Astrocyte of the cerebellum (primary cell): ENCODE results near the gene CCND2.

Experiments used
- DNase-seq: peaks from one replicate; pipeline ENCODE4 v3.0.0-alpha.2; 2011; ENCODE audit warnings: low read depth
- H3K4me3 ChIP-seq: 2 replicates; pipeline ENCODE4 v1.5.1; 2011; ENCODE audit warnings: mild to moderate bottlenecking, low read depth, low read length, moderate library complexity
- in situ Hi-C: cut with HindIII; loops from 2 replicates; pipeline ENCODE4 v1.10.0; 2017; ENCODE audit warnings: low sequenced_read_pairs
- TF ChIP-seq, protein P1 (sequence below): IDR thresholded peaks from 2 replicates; pipeline ENCODE4 v1.5.1; 2012; ENCODE audit warnings: low read length, low read depth, moderate library complexity, mild to moderate bottlenecking; ENCODE audit errors: missing control alignments

CCND2 gene

GRCh38 chr12:4276524-4277204 lies 3.1 kb downstream of the CCND2 start:
- H3K4me3 ChIP-seq: no peak overlapping the region

DNA sequence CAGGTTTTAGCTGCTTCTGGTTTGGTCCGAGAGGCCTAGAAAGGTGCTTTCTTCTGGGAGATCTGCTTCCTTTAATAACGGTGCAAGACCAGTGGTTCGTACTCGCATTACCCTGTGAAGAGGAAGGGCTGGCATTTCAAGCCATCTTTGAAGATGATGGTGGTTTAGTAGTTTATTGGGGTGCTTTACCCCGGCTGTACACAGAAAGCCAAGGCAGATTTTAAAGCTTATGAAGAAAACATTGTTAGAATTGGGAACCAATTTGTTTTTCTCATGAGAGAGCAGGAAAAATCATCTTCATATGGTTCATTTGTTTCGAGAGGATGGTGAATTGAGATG lies 3.6 kb downstream of the CCND2 start:
- no peak overlapping the region for H3K4me3 ChIP-seq
- in situ Hi-C loops: no loop called here
- no peak for DNase-seq
- TF ChIP-seq, protein P1, sequence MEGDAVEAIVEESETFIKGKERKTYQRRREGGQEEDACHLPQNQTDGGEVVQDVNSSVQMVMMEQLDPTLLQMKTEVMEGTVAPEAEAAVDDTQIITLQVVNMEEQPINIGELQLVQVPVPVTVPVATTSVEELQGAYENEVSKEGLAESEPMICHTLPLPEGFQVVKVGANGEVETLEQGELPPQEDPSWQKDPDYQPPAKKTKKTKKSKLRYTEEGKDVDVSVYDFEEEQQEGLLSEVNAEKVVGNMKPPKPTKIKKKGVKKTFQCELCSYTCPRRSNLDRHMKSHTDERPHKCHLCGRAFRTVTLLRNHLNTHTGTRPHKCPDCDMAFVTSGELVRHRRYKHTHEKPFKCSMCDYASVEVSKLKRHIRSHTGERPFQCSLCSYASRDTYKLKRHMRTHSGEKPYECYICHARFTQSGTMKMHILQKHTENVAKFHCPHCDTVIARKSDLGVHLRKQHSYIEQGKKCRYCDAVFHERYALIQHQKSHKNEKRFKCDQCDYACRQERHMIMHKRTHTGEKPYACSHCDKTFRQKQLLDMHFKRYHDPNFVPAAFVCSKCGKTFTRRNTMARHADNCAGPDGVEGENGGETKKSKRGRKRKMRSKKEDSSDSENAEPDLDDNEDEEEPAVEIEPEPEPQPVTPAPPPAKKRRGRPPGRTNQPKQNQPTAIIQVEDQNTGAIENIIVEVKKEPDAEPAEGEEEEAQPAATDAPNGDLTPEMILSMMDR: no peak

More at GRCh38 chr12:4276524-4277204, 3.1 kb downstream of the CCND2 start:
- in situ Hi-C loops: no loop called here
- DNase-seq: peak; percentile 80
- TF ChIP-seq, protein P1: peak; percentile 94

GRCh38 chr12:4277857-4278256 lies 4.3 kb downstream of the CCND2 start:
- H3K4me3 ChIP-seq: no peak overlapping the region
- TF ChIP-seq, protein P1: no peak
- in situ Hi-C loops: no loop called here
- DNase-seq: no peak

DNA sequence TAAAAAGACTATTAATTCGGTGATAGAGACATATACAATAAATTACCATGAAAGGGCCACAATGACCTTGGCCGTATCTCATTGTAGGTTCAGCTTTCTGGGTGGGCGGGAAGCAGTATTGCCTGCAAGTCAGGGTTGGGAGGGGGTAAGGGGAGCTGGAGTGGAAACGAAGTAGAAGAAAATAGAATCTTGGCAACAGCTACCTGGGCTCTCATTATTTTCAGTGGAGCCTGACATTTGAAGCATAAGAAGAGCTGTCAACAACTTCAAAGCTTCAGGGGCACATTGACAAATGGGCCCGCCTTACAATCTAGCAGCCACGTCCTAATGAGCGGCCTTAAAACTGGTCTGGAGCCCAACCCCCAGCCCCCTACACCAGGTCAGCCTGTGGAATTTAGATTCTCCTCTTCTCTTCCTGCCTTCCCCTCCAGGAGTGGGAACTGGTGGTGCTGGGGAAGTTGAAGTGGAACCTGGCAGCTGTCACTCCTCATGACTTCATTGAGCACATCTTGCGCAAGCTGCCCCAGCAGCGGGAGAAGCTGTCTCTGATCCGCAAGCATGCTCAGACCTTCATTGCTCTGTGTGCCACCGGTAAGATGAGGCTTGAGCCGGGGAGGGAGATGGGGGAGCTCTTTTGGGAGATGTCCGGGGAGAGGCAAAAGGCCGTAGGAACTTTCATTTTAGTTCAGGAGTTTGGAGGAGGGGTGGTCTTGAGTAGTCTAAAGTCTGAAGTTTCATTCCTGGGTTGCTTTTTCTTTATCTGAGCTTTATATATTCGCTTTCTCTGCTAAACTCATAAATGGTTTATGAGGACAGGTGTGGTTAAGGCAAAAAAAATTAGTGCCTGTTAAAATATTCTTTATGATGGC lies 5.0 kb downstream of the CCND2 start:
- TF ChIP-seq, protein P1: no peak
- in situ Hi-C loops: no loop called here
- no peak overlapping the region for H3K4me3 ChIP-seq
- DNase-seq: no peak

DNA sequence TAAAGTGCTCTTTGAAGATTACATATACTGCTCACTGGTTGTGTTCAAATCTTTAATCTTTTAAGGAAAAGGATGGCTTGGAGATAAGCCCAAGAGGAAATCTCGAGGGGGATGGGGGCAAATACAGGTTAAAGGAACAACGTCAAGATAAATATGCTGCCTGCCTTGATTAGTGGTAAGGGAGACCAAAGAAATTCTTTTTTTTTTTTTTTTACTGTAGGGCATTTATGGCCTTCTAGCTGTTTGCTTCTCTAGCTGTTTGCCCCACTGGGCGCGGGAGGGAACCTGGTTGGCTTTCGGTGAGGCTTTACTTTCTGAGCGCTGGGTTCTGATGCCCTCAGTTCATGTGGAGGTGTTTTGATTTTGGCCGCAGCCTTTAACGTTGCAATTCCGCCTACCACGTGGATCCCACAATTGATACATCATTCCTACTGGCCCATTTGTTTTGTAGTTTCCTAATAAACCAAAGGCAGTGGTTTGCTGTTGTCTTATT lies 5.7 kb downstream of the CCND2 start:
- H3K4me3 ChIP-seq: no peak overlapping the region
- in situ Hi-C loops: no loop called here
- TF ChIP-seq, protein P1: no peak
- no peak for DNase-seq

DNA sequence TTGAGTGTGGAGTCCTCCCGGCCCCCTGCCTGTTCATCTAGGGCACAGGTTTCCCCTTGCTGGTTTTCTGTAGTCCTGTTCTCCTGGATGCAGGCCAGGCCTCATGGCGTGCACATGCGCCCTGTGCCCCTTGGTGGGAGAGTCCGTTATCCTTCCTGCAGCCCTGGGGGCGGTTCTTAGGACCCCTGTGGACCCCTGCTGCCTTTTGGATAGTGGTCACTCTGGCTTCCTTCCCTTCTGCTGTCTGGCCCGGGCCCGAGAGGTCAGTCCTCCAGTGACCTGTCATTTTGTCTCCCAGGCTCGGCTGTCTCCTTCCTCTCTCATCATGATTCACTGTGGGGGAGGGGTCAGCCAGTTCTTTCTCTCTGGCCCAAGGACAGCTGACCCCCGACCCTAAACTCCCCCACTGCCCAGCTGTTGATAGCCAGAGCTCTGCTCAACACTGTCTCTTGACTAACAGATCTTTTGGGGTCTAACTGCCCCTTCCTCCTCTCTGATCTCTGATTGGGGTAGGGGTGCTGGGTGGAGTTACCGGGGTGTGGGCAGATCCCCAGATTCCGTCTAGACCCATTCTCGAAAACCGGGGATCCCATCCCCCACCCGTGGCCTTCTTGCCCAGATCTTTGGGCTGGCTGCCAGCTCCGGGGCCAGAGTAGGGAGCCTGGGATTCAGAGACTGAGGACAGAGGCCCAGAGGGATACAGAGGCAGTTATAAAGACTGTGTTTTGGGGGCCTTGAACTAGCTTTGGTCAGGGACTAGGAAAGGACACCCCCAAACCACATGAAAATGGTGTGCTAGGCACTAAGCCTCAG lies 7.0 kb downstream of the CCND2 start:
- no peak for DNase-seq
- TF ChIP-seq, protein P1: no peak
- H3K4me3 ChIP-seq: no peak overlapping the region
- in situ Hi-C loops: no loop called here
